Endothelial cell of umbilical vein (primary cell): ENCODE measurements around the gene LGALS7B. TPM values are rescaled to one million over a fixed set of nuclear protein-coding genes. Genes with fewer than 3 reads are reported as not detected.

Source experiments
- BruUV-seq: library from RNA; stranded (reverse); fragments of 400-500 nt; replicated peaks from 2 replicates; lab custom pipeline; 2021; lab: Mats Ljungman, UMichigan
- CTCF ChIA-PET: fragments of 300-600, 350-600 bp; sonication (Branson Sonifier 250); formaldehyde crosslinking; loops from one replicate; lab custom pipeline; 2021; ENCODE audit warnings: antibody characterized with exemption, inconsistent platforms; lab: Charles Lee
- POLR2A ChIA-PET: fragments of 300-600, 350-600 bp; sonication (Branson Sonifier 250); formaldehyde crosslinking; loops from one replicate; lab custom pipeline; 2021; ENCODE audit warnings: antibody characterized with exemption, inconsistent platforms; lab: Charles Lee
- DNase-seq: peaks from one replicate; pipeline ENCODE4 v3.0.0-alpha.2; 2011; ENCODE audit warnings: low read depth, low spot score
- FAIRE-seq: peaks from 2 replicates; lab custom pipeline; 2011; peaks lifted over from hg19 to GRCh38; lab: Jason Lieb, UNC
- H2AFZ ChIP-seq: 2 replicates; pipeline ENCODE4 v1.6.0; 2012; ENCODE audit warnings: low read depth, low read length, control low read depth, inconsistent platforms
- H3K27ac ChIP-seq: 2 replicates; pipeline ENCODE4 v1.5.1; 2011; ENCODE audit warnings: low read depth, mild to moderate bottlenecking, control low read depth, low read length, moderate library complexity; ENCODE audit not compliant: insufficient read depth
- H3K27me3 ChIP-seq, 2 experiments: 2 replicates each; pipeline versions ENCODE4 v1.6.0 to v1.6.1; 2011; ENCODE audit warnings: low read length in 2 of 2, mixed read lengths in 1 of 2; ENCODE audit not compliant: control insufficient read depth in 2 of 2, insufficient read depth in 2 of 2
- H3K36me3 ChIP-seq, 2 experiments: 2 replicates in 1 of 2; 3 replicates in 1 of 2; pipeline ENCODE4 v1.5.1; 2011; ENCODE audit warnings: low read length in 2 of 2, mild to moderate bottlenecking in 1 of 2, moderate library complexity in 1 of 2; ENCODE audit not compliant: control insufficient read depth in 2 of 2, insufficient read depth in 2 of 2; ENCODE audit errors: extremely low read depth in 1 of 2
- H3K4me1 ChIP-seq: 3 replicates; pipeline ENCODE4 v1.5.1; 2011; ENCODE audit warnings: mild to moderate bottlenecking, low read length; ENCODE audit not compliant: control insufficient read depth, insufficient read depth; ENCODE audit errors: extremely low read depth
- H3K4me2 ChIP-seq: 2 replicates; pipeline ENCODE4 v1.6.1; 2011; ENCODE audit warnings: low read length, control low read depth, mixed read lengths; ENCODE audit not compliant: insufficient read depth
- H3K4me3 ChIP-seq, 3 experiments: fragments of 200-600 bp in 1 of 3; sonication (generic), shearing (Covaris generic) in 1 of 3; replicated peaks in 1 of 3; 2 replicates each; pipeline ENCODE4 v1.5.1; 2011 to 2016; ENCODE audit warnings: control low read depth in 3 of 3, low read length in 3 of 3, mild to moderate bottlenecking in 2 of 3, inconsistent platforms in 1 of 3, low read depth in 1 of 3, moderate library complexity in 1 of 3; ENCODE audit not compliant: insufficient read depth in 1 of 3
- H3K79me2 ChIP-seq: 2 replicates; pipeline ENCODE4 v1.6.0; 2012; ENCODE audit warnings: low read length, inconsistent platforms; ENCODE audit not compliant: control insufficient read depth, insufficient read depth
- H3K9ac ChIP-seq: replicated peaks from 2 replicates; pipeline ENCODE3; 2011; ENCODE audit warnings: low read length, control low read depth; ENCODE audit not compliant: insufficient read depth; ENCODE audit errors: extremely low read depth
- H3K9me1 ChIP-seq: replicated peaks from 3 replicates; pipeline ENCODE4 v1.6.0; 2011; ENCODE audit warnings: mild to moderate bottlenecking, low read length; ENCODE audit not compliant: control insufficient read depth, insufficient read depth; ENCODE audit errors: extremely low read depth
- H3K9me3 ChIP-seq: replicated peaks from 2 replicates; pipeline ENCODE4 v1.5.1; 2012; ENCODE audit warnings: low read length, inconsistent platforms; ENCODE audit not compliant: control insufficient read depth, insufficient read depth
- H4K20me1 ChIP-seq: replicated peaks from 2 replicates; pipeline ENCODE3; 2011; ENCODE audit warnings: mild to moderate bottlenecking, low read length; ENCODE audit not compliant: control insufficient read depth, insufficient read depth; ENCODE audit errors: extremely low read depth
- EZH2 ChIP-seq: IDR thresholded peaks from 2 replicates; pipeline ENCODE4 v1.6.1; 2012; ENCODE audit warnings: borderline replicate concordance, low read depth, mild to moderate bottlenecking, moderate library complexity, low read length, inconsistent platforms; ENCODE audit not compliant: severe bottlenecking
- FOS ChIP-seq: IDR thresholded peaks from 2 replicates; pipeline ENCODE4 v1.6.1; 2011; ENCODE audit warnings: mild to moderate bottlenecking, low read length, moderate library complexity, borderline replicate concordance; ENCODE audit not compliant: insufficient read depth
- GATA2 ChIP-seq: IDR thresholded peaks from 2 replicates; pipeline ENCODE4 v1.7.0; 2011; ENCODE audit warnings: low read depth, mild to moderate bottlenecking, moderate library complexity, mixed read lengths, low read length; ENCODE audit not compliant: insufficient read length, insufficient read depth
- JUN ChIP-seq: IDR thresholded peaks from 2 replicates; pipeline ENCODE4 v1.6.1; 2011; ENCODE audit warnings: borderline replicate concordance, low read depth; ENCODE audit not compliant: insufficient read length, insufficient read depth
- MYC ChIP-seq: IDR thresholded peaks from one replicate; pipeline ENCODE4 v1.6.1; 2011; ENCODE audit warnings: mild to moderate bottlenecking, low read depth, low read length
- POLR2A ChIP-seq: IDR thresholded peaks from 2 replicates; pipeline ENCODE4 v1.6.1; 2012; ENCODE audit warnings: low read depth, mild to moderate bottlenecking, control low read depth, low read length
- POLR2AphosphoS5 ChIP-seq: IDR thresholded peaks from 2 replicates; pipeline ENCODE4 v1.6.1; 2012; ENCODE audit warnings: low read depth, mild to moderate bottlenecking, control low read depth, low read length, moderate library complexity; ENCODE audit not compliant: insufficient read depth
- dilution Hi-C: fragments of 300-500 bp; cut with MboI; formaldehyde crosslinking; loops from one replicate; pipeline ENCODE4 v1.15.0; 2019; ENCODE audit warnings: low sequenced_read_pairs; ENCODE audit not compliant: extremely low pct_ligation_motif_present
- intact Hi-C: fragments of 100-400 bp; cut with micrococcal nuclease; formaldehyde crosslinking; loops from one replicate; pipeline ENCODE4 v1.10.0; 2022
- polyA plus RNA-seq, 4 experiments: library from polyadenylated mRNA; depleted of rRNA in 3 of 4; stranded (reverse) in 3 of 4; unstranded in 1 of 4; fragments of >200 nt; gene quantifications; 2 replicates each; pipeline versions ENCODE4 v1.2.1 to v1.2.3, GENCODE V29; 2011 to 2012; ENCODE audit warnings: missing spikeins in 1 of 4
- total RNA-seq: library from RNA; stranded (reverse); gene quantifications from 2 replicates; pipeline ENCODE4 v1.2.3, GENCODE V29; 2021
- TF ChIP-seq, protein P1 (sequence below), 2 donors: IDR thresholded peaks; 1 replicate in 1 of 2; 2 replicates in 1 of 2; pipeline ENCODE4 v1.5.1; 2011; ENCODE audit warnings: low read length in 2 of 2, mild to moderate bottlenecking in 2 of 2, moderate library complexity in 2 of 2, control low read depth in 1 of 2, inconsistent platforms in 1 of 2, low read depth in 1 of 2; ENCODE audit not compliant: insufficient read depth in 1 of 2; ENCODE audit errors: extremely low read depth in 1 of 2
- TF ChIP-seq, protein P2 (sequence below): IDR thresholded peaks from 2 replicates; pipeline ENCODE4 v1.6.1; 2011; ENCODE audit not compliant: insufficient read depth, insufficient read length

Gene LGALS7B
- total and polyA plus RNA-seq, 2 donors (not counting 3 experiments of a cell fraction or from before 2014, with no cell fraction given) = not detected

DNA sequence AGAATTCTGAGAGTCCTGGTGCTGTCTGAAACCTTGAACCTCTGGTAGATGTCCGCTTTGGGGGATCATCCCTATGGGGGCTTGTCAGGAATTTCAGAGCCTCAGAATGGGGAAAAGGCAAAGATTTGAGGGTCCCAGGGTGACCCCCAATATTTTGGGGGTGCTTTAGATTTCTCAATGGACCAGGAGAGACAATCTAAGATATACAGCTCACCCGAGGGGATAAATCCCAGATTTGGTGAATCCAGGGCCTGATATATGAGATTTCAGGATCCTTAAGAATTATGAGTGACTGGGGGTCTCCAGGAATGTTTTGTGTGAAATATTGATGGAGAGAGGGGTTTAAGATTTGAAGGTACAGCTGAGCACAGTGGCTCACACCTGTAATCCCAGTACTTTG is 48.1 kb upstream of the LGALS7B start:
- TF ChIP-seq JUN (no peak), GATA2 (no peak), FOS (no peak), POLR2A (no peak), MYC (no peak), EZH2 (no peak), POLR2AphosphoS5 (no peak)
- TF ChIP-seq, protein P1, sequence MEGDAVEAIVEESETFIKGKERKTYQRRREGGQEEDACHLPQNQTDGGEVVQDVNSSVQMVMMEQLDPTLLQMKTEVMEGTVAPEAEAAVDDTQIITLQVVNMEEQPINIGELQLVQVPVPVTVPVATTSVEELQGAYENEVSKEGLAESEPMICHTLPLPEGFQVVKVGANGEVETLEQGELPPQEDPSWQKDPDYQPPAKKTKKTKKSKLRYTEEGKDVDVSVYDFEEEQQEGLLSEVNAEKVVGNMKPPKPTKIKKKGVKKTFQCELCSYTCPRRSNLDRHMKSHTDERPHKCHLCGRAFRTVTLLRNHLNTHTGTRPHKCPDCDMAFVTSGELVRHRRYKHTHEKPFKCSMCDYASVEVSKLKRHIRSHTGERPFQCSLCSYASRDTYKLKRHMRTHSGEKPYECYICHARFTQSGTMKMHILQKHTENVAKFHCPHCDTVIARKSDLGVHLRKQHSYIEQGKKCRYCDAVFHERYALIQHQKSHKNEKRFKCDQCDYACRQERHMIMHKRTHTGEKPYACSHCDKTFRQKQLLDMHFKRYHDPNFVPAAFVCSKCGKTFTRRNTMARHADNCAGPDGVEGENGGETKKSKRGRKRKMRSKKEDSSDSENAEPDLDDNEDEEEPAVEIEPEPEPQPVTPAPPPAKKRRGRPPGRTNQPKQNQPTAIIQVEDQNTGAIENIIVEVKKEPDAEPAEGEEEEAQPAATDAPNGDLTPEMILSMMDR (IDR thresholded peaks at IDR 0.05; ENCODE audit: extremely low read depth in 1 of 2, insufficient read depth in 1 of 2, low read depth in 1 of 2, low read length in 2 of 2) = no peak
- TF ChIP-seq, protein P2, sequence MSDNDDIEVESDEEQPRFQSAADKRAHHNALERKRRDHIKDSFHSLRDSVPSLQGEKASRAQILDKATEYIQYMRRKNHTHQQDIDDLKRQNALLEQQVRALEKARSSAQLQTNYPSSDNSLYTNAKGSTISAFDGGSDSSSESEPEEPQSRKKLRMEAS = no peak
- DNase-seq (no peak), FAIRE-seq (no peak)
- CTCF ChIA-PET = no interaction called here
- H2AFZ ChIP-seq = no peak overlapping the region
- no peaks in the 10 kb centered on the region for H3K9me1 ChIP-seq
- no peak overlapping the region for H3K4me2 ChIP-seq
- no TSS peak for BruUV-seq
- H3K9ac ChIP-seq = no peak overlapping the region
- intact Hi-C loops (no loop called here), dilution Hi-C loops (no loop called here)
- POLR2A ChIA-PET = no interaction called here
- no peak overlapping the region for H3K4me3 ChIP-seq
- no peaks in the 10 kb centered on the region for H3K36me3 ChIP-seq
- H3K9me3 ChIP-seq = no peaks in the 10 kb centered on the region
- no peaks in the 10 kb centered on the region for H3K27me3 ChIP-seq
- no peaks in the 10 kb centered on the region for H3K79me2 ChIP-seq
- no peaks in the 10 kb centered on the region for H3K4me1 ChIP-seq
- no peaks in the 10 kb centered on the region for H4K20me1 ChIP-seq
- H3K27ac ChIP-seq = no peak overlapping the region
